Activated naive CD4-positive, alpha-beta T cell treated with anti-CD3 and anti-CD28 coated beads, Interleukin-2, amount 10 ng/mL, durations not matched to agents 7 days and 5 days (primary cell): ENCODE data around the gene TSC2.

Experiments
- CTCF ChIA-PET: fragments of 350-600 bp; sonication (Branson Sonifier 250); formaldehyde crosslinking; loops from one replicate; lab custom pipeline; 2021; ENCODE audit warnings: antibody characterized with exemption; lab: Charles Lee
- DNase-seq: peaks from one replicate; pipeline ENCODE4 v3.0.0-alpha.2; 2020
- H3K27ac Mint-ChIP-seq: one replicate; pipeline ENCODE4 v1.8.0; 2021; ENCODE audit warnings: mild to moderate bottlenecking, moderate library complexity, mixed read lengths
- H3K27me3 Mint-ChIP-seq: one replicate; pipeline ENCODE4 v1.8.0; 2021; ENCODE audit warnings: mild to moderate bottlenecking, mixed read lengths
- H3K36me3 Mint-ChIP-seq: one replicate; pipeline ENCODE4 v1.8.0; 2021; ENCODE audit warnings: mixed read lengths
- H3K4me1 Mint-ChIP-seq: one replicate; pipeline ENCODE4 v1.8.0; 2021; ENCODE audit warnings: mixed read lengths
- H3K4me3 Mint-ChIP-seq: one replicate; pipeline ENCODE4 v1.8.0; 2021; ENCODE audit warnings: mild to moderate bottlenecking, moderate library complexity, mixed read lengths
- H3K9me3 Mint-ChIP-seq: one replicate; pipeline ENCODE4 v1.8.0; 2021; ENCODE audit warnings: mixed read lengths

Gene TSC2

GRCh38 chr16:2039274-2040031 is 8.3 kb upstream of the TSC2 start:
- no peak for DNase-seq
- H3K27me3 Mint-ChIP-seq: peaks cover 4% of the 10 kb centered on the region
- no peak overlapping the region for H3K4me3 Mint-ChIP-seq
- no peaks in the 10 kb centered on the region for H3K4me1 Mint-ChIP-seq
- H3K9me3 Mint-ChIP-seq: no peaks in the 10 kb centered on the region
- H3K27ac Mint-ChIP-seq: peak overlapping the region; percentile 26
- no peaks in the 10 kb centered on the region for H3K36me3 Mint-ChIP-seq
- CTCF ChIA-PET: interaction anchor here (1.1 kb wide), 1 partner anchor 35 kb away, joined by 3 read pairs; no protein-coding TSS in a partner anchor

DNA sequence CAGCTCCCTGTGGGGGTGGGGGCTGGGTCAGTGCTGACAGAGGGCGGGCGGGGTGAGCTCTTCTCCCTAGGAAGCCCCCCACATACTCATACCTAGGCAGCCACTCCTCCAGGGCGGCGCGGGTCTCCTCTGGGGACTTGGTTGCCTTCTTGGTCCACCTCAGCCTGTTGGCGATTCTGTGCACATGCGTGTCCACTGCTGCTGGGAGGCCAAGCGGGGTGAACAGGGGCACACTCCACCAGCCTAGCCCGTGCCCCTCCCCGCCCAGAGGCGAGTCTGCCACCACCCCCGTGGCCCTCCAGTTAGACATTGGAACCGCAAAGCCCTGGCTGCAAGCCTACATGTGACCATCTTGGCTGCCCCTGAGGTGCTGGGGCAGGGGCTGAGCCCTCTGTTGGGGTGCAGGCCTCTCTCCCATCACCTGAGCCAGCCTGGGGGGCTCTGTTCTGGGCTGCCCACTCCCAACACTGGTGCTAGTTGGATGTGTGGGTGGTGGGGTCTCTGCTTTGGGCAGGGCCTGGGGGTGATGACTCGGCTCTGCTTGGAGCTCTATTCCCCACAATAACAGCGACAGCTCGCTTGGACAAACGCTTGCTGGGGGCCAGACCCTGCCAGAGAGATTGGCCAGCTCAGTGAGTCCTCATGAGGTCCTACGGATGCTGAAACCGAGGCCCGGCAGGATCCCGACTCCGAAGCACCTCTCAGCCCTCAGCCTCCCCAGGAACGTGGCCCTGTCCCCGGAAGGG is 7.6 kb upstream of the TSC2 start:
- no peaks in the 10 kb centered on the region for H3K36me3 Mint-ChIP-seq
- CTCF ChIA-PET: interaction anchor here (1.1 kb wide), 1 partner anchor 36 kb away, joined by 3 read pairs; no protein-coding TSS in a partner anchor
- no peak overlapping the region for H3K27ac Mint-ChIP-seq
- H3K4me3 Mint-ChIP-seq: no peak overlapping the region
- DNase-seq: no peak
- H3K27me3 Mint-ChIP-seq: no peaks in the 10 kb centered on the region
- no peaks in the 10 kb centered on the region for H3K9me3 Mint-ChIP-seq
- H3K4me1 Mint-ChIP-seq: no peaks in the 10 kb centered on the region

- no peak overlapping the region for H3K4me3 Mint-ChIP-seq
- DNase-seq: no peak
- H3K9me3 Mint-ChIP-seq: no peaks in the 10 kb centered on the region
- H3K4me1 Mint-ChIP-seq: no peaks in the 10 kb centered on the region
- no peak overlapping the region for H3K27ac Mint-ChIP-seq
- CTCF ChIA-PET: no interaction called here
- H3K36me3 Mint-ChIP-seq: no peaks in the 10 kb centered on the region
- H3K27me3 Mint-ChIP-seq: no peaks in the 10 kb centered on the region
These were observed 6.8 kb upstream of the TSC2 start for GRCh38 chr16:2040787-2041522.

- no peak overlapping the region for H3K4me3 Mint-ChIP-seq
- H3K36me3 Mint-ChIP-seq: peaks cover 3% of the 10 kb centered on the region
- H3K27me3 Mint-ChIP-seq: no peaks in the 10 kb centered on the region
- H3K27ac Mint-ChIP-seq: no peak overlapping the region
- peaks cover 11% of the 10 kb centered on the region for H3K4me1 Mint-ChIP-seq
- CTCF ChIA-PET: no interaction called here
- no peak for DNase-seq
- no peaks in the 10 kb centered on the region for H3K9me3 Mint-ChIP-seq
These were observed 5.4 kb upstream of the TSC2 start for GRCh38 chr16:2042171-2042985.

GRCh38 chr16:2042986-2043666 is 4.7 kb upstream of the TSC2 start:
- Mint-ChIP-seq H3K4me1 (peaks cover 12% of the 10 kb centered on the region), H3K27me3 (no peaks in the 10 kb centered on the region), H3K36me3 (peaks cover 3% of the 10 kb centered on the region), H3K4me3 (no peak overlapping the region), H3K27ac (no peak overlapping the region), H3K9me3 (no peaks in the 10 kb centered on the region)
- CTCF ChIA-PET: no interaction called here
- DNase-seq: no peak

- H3K36me3 Mint-ChIP-seq: peaks cover 3% of the 10 kb centered on the region
- peaks cover 19% of the 10 kb centered on the region for H3K4me1 Mint-ChIP-seq
- no peak overlapping the region for H3K4me3 Mint-ChIP-seq
- no peak for DNase-seq
- no peaks in the 10 kb centered on the region for H3K27me3 Mint-ChIP-seq
- CTCF ChIA-PET: no interaction called here
- H3K27ac Mint-ChIP-seq: no peak overlapping the region
- H3K9me3 Mint-ChIP-seq: no peaks in the 10 kb centered on the region
These were observed 3.9 kb upstream of the TSC2 start for GRCh38 chr16:2043667-2044451.

- Mint-ChIP-seq H3K4me3 (no peak overlapping the region), H3K27me3 (no peaks in the 10 kb centered on the region), H3K36me3 (peaks cover 3% of the 10 kb centered on the region), H3K9me3 (no peaks in the 10 kb centered on the region), H3K27ac (no peak overlapping the region), H3K4me1 (peaks cover 25% of the 10 kb centered on the region)
- no peak for DNase-seq
- CTCF ChIA-PET: no interaction called here
These were observed 3.2 kb upstream of the TSC2 start for GRCh38 chr16:2044541-2044940.

GRCh38 chr16:2045965-2046892 is 1.6 kb upstream of the TSC2 start:
- CTCF ChIA-PET: interaction anchor here (1.4 to 3.2 kb wide), 3 partner anchors 24 to 94 kb away, joined by 3 to 14 read pairs (median 4); no protein-coding TSS in a partner anchor
- DNase-seq: no peak
- peaks cover 9% of the 10 kb centered on the region for H3K36me3 Mint-ChIP-seq
- no peaks in the 10 kb centered on the region for H3K9me3 Mint-ChIP-seq
- peak overlapping the region; percentile 93 for H3K4me3 Mint-ChIP-seq
- peak overlapping the region; percentile 82 for H3K27ac Mint-ChIP-seq
- H3K27me3 Mint-ChIP-seq: no peaks in the 10 kb centered on the region
- peaks cover 25% of the 10 kb centered on the region for H3K4me1 Mint-ChIP-seq

- Mint-ChIP-seq H3K4me3 (peak overlapping the region; percentile 93), H3K9me3 (no peaks in the 10 kb centered on the region), H3K4me1 (peaks cover 25% of the 10 kb centered on the region), H3K36me3 (peaks cover 14% of the 10 kb centered on the region), H3K27me3 (no peaks in the 10 kb centered on the region), H3K27ac (peak overlapping the region; percentile 82)
- CTCF ChIA-PET: interaction anchor here (0.8 to 3.2 kb wide), 4 partner anchors 8 to 93 kb away, joined by 3 to 14 read pairs (median 4); no protein-coding TSS in a partner anchor
- DNase-seq: peak; percentile 25
These were observed 874 bp upstream of the TSC2 start for GRCh38 chr16:2046893-2047329.

GRCh38 chr16:2048116-2048543 is 345 bp downstream of the TSC2 start:
- Mint-ChIP-seq H3K9me3 (no peaks in the 10 kb centered on the region), H3K4me3 (peak overlapping the region; percentile 93), H3K27me3 (no peaks in the 10 kb centered on the region), H3K27ac (peak overlapping the region; percentile 82), H3K4me1 (peaks cover 25% of the 10 kb centered on the region), H3K36me3 (peaks cover 14% of the 10 kb centered on the region)
- DNase-seq: no peak
- CTCF ChIA-PET: interaction anchor here (0.9 to 3.2 kb wide), 2 partner anchors 92 to 107 kb away, joined by 3 to 14 read pairs; no protein-coding TSS in a partner anchor

DNA sequence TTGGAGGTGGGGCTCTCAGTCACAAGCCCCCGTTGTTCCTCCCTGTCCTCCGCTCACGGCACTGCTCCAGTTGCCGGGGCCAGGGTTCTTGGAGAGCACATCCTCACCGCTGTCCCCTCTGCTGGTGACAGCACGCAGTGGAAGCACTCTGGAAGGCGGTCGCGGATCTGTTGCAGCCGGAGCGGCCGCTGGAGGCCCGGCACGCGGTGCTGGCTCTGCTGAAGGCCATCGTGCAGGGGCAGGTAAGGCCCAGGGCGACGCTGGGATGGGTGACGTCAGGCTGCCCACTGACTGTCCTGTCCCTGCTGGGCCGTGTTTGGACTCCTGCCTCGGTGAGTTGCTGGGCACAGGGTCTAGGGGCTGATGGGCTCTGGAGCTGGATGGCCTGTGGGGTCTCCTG is 5.4 kb downstream of the TSC2 start:
- Mint-ChIP-seq H3K36me3 (peaks cover 13% of the 10 kb centered on the region), H3K9me3 (no peaks in the 10 kb centered on the region), H3K4me1 (peaks cover 12% of the 10 kb centered on the region), H3K27ac (no peak overlapping the region), H3K27me3 (no peaks in the 10 kb centered on the region), H3K4me3 (no peak overlapping the region)
- no peak for DNase-seq
- CTCF ChIA-PET: interaction anchor here (0.6 kb wide), 1 partner anchor 715 kb away, joined by 3 read pairs; no protein-coding TSS in a partner anchor
